HEK293 (cell line): ENCODE results near the gene MAPK8IP3.

Experiments used
- CTCF ChIA-PET: fragments of 350-600 bp; formaldehyde crosslinking; extraction: SDS; loops from one replicate; lab custom pipeline; 2021; ENCODE audit warnings: antibody characterized with exemption; lab: Yijun Ruan, JAX
- POLR2A ChIA-PET: fragments of 300-600 bp; formaldehyde crosslinking; extraction: SDS; loops from one replicate; lab custom pipeline; 2020; ENCODE audit warnings: antibody characterized with exemption, inconsistent platforms; lab: Yijun Ruan, JAX
- H3K27ac ChIP-seq: fragments of 200-500 bp; sonication (Bioruptor generic); 2 replicates; pipeline ENCODE4 v1.5.1; 2014; ENCODE audit warnings: low read depth, low read length, control low read depth, inconsistent platforms; ENCODE audit errors: extremely low read depth
- H3K36me3 ChIP-seq, 2 experiments: fragments of 200-500 bp in 1 of 2; sonication (Bioruptor generic) in 1 of 2; 1 replicate in 1 of 2; 2 replicates in 1 of 2; pipeline ENCODE4 v1.5.1; 2014 to 2017; ENCODE audit warnings: inconsistent platforms in 2 of 2, low read length in 2 of 2; ENCODE audit not compliant: control insufficient read depth in 2 of 2, insufficient read depth in 1 of 2
- H3K4me1 ChIP-seq: fragments of 200-500 bp; sonication (Bioruptor generic); 2 replicates; pipeline ENCODE4 v1.5.1; 2014; ENCODE audit warnings: mild to moderate bottlenecking, low read length, inconsistent platforms; ENCODE audit not compliant: control insufficient read depth, insufficient read depth
- H3K4me3 ChIP-seq: 2 replicates; pipeline ENCODE4 v1.5.1; 2011; ENCODE audit warnings: low read depth, mild to moderate bottlenecking, control low read depth, low read length, moderate library complexity
- H3K9me3 ChIP-seq: fragments of 200-500 bp; sonication (Bioruptor generic); 2 replicates; pipeline ENCODE4 v1.5.1; 2014; ENCODE audit warnings: low read depth, low read length, inconsistent platforms; ENCODE audit not compliant: control insufficient read depth, insufficient read depth
- GFI1B ChIP-seq: fragments of 450-650 bp; formaldehyde crosslinking; IDR thresholded peaks from 2 replicates; pipeline ENCODE4 v1.5.1; 2016; ENCODE audit warnings: missing biosample characterization, missing genetic modification characterization
- GLIS1 ChIP-seq: fragments of 450-650 bp; formaldehyde crosslinking; IDR thresholded peaks from 2 replicates; pipeline ENCODE4 v1.5.1; 2016; ENCODE audit warnings: missing biosample characterization, missing genetic modification characterization
- KLF8 ChIP-seq: fragments of 450-650 bp; formaldehyde crosslinking; IDR thresholded peaks from 2 replicates; pipeline ENCODE4 v1.5.1; 2016; ENCODE audit warnings: missing biosample characterization, missing genetic modification characterization
- MZF1 ChIP-seq: fragments of 450-650 bp; formaldehyde crosslinking; IDR thresholded peaks from 2 replicates; pipeline ENCODE4 v1.5.1; 2017; ENCODE audit warnings: missing biosample characterization, missing genetic modification characterization, borderline replicate concordance
- SALL2 ChIP-seq: fragments of 450-650 bp; formaldehyde crosslinking; IDR thresholded peaks from 2 replicates; pipeline ENCODE4 v1.5.0; 2017; ENCODE audit warnings: missing biosample characterization, mild to moderate bottlenecking, missing genetic modification characterization, borderline replicate concordance
- SP2 ChIP-seq: fragments of 450-650 bp; formaldehyde crosslinking; IDR thresholded peaks from 2 replicates; pipeline ENCODE4 v1.5.1; 2016; ENCODE audit warnings: missing biosample characterization, missing genetic modification characterization
- ZFP41 ChIP-seq: fragments of 450-650 bp; formaldehyde crosslinking; IDR thresholded peaks from 2 replicates; pipeline ENCODE4 v1.5.1; 2016; ENCODE audit warnings: missing biosample characterization, missing genetic modification characterization, borderline replicate concordance
- ZNF175 ChIP-seq: fragments of 450-650 bp; formaldehyde crosslinking; IDR thresholded peaks from 2 replicates; pipeline ENCODE4 v1.5.1; 2016; ENCODE audit warnings: missing biosample characterization, missing genetic modification characterization
- ZNF202 ChIP-seq: fragments of 450-650 bp; formaldehyde crosslinking; IDR thresholded peaks from 2 replicates; pipeline ENCODE4 v1.5.1; 2016; ENCODE audit warnings: missing biosample characterization, missing genetic modification characterization, borderline replicate concordance
- ZNF239 ChIP-seq: fragments of 450-650 bp; formaldehyde crosslinking; IDR thresholded peaks from 2 replicates; pipeline ENCODE4 v1.5.1; 2016; ENCODE audit warnings: missing biosample characterization, missing genetic modification characterization
- ZNF302 ChIP-seq: fragments of 450-650 bp; formaldehyde crosslinking; IDR thresholded peaks from 2 replicates; pipeline ENCODE4 v1.5.1; 2016; ENCODE audit warnings: missing biosample characterization, missing genetic modification characterization, low read depth
- ZNF335 ChIP-seq: fragments of 450-650 bp; formaldehyde crosslinking; conservative IDR thresholded peaks from 2 replicates; pipeline ENCODE4 v1.5.1; 2016; ENCODE audit warnings: missing biosample characterization, missing genetic modification characterization
- ZNF366 ChIP-seq: fragments of 450-650 bp; formaldehyde crosslinking; conservative IDR thresholded peaks from 2 replicates; pipeline ENCODE4 v1.5.1; 2016; ENCODE audit warnings: missing biosample characterization, missing genetic modification characterization
- ZNF37A ChIP-seq: fragments of 450-650 bp; IDR thresholded peaks from 2 replicates; pipeline ENCODE4 v1.5.1; 2018; ENCODE audit warnings: missing biosample characterization, missing genetic modification characterization
- ZNF426 ChIP-seq: fragments of 450-650 bp; formaldehyde crosslinking; IDR thresholded peaks from 2 replicates; pipeline ENCODE4 v1.5.1; 2017; ENCODE audit warnings: missing biosample characterization, missing genetic modification characterization, mild to moderate bottlenecking, inconsistent platforms, moderate library complexity
- ZNF530 ChIP-seq: fragments of 450-650 bp; formaldehyde crosslinking; IDR thresholded peaks from 2 replicates; pipeline ENCODE4 v1.5.1; 2016; ENCODE audit warnings: low read depth, missing biosample characterization, missing genetic modification characterization
- ZNF626 ChIP-seq: fragments of 450-650 bp; sonication (Bioruptor Pico); formaldehyde crosslinking; IDR thresholded peaks from 2 replicates; pipeline ENCODE4 v1.5.1; 2018; ENCODE audit warnings: missing biosample characterization, missing genetic modification characterization, inconsistent platforms
- ZNF677 ChIP-seq: fragments of 450-650 bp; IDR thresholded peaks from 2 replicates; pipeline ENCODE4 v1.5.0; 2018; ENCODE audit warnings: missing biosample characterization, mild to moderate bottlenecking, missing genetic modification characterization, moderate library complexity
- ZNF76 ChIP-seq: fragments of 450-650 bp; formaldehyde crosslinking; IDR thresholded peaks from 2 replicates; pipeline ENCODE4; 2016; ENCODE audit warnings: low read depth, missing biosample characterization, missing genetic modification characterization, borderline replicate concordance
- ZNF785 ChIP-seq: fragments of 450-650 bp; formaldehyde crosslinking; IDR thresholded peaks from 2 replicates; pipeline ENCODE4 v1.5.1; 2016; ENCODE audit warnings: missing biosample characterization, missing genetic modification characterization
- ZNF837 ChIP-seq: fragments of 450-650 bp; formaldehyde crosslinking; IDR thresholded peaks from 2 replicates; pipeline ENCODE4 v1.5.1; 2016; ENCODE audit warnings: missing biosample characterization, missing genetic modification characterization
- ZSCAN23 ChIP-seq: fragments of 450-650 bp; formaldehyde crosslinking; IDR thresholded peaks from 2 replicates; pipeline ENCODE4 v1.5.1; 2016; ENCODE audit warnings: missing biosample characterization, missing genetic modification characterization
- TF ChIP-seq, protein P1 (sequence below): fragments of 450-650 bp; formaldehyde crosslinking; IDR thresholded peaks from 2 replicates; pipeline ENCODE4 v1.5.1; 2017; ENCODE audit warnings: missing biosample characterization, missing genetic modification characterization
- TF ChIP-seq, protein P2 (sequence below): fragments of 450-650 bp; formaldehyde crosslinking; IDR thresholded peaks from 2 replicates; pipeline ENCODE4 v1.5.1; 2016; ENCODE audit warnings: missing biosample characterization, missing genetic modification characterization
- TF ChIP-seq, protein P3 (sequence below): fragments of 450-650 bp; formaldehyde crosslinking; IDR thresholded peaks from 2 replicates; pipeline ENCODE4 v1.5.1; 2016; ENCODE audit warnings: missing biosample characterization, missing genetic modification characterization
- TF ChIP-seq, protein P4 (sequence below): fragments of 450-650 bp; IDR thresholded peaks from 2 replicates; pipeline ENCODE4 v1.5.1; 2018; ENCODE audit warnings: missing biosample characterization, missing genetic modification characterization
- TF ChIP-seq, protein P5 (sequence below): fragments of 450-650 bp; formaldehyde crosslinking; IDR thresholded peaks from 2 replicates; pipeline ENCODE4 v1.5.1; 2016; ENCODE audit warnings: missing biosample characterization, missing genetic modification characterization

MAPK8IP3 gene

DNA sequence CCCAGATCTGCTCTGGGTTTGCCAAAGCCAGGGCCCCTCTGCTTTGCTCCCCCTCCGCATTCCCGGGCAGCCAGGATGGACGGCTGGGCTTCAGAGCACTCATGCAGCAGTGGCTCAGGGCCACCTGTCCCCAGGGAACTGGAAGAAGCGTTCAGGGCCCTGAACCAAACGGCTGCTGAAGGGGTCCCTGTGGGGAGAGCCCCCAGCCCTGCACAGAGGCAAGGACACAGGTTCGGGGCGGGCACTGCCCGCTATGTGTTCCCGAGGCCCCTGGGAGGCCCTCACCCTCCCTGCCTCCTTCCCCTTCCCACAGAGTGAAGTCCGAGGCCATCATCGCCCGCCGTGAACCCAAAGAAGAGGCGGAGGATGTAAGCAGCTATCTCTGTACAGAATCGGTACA, 54.9 kb downstream of the MAPK8IP3 start:
- Histone ChIP-seq H3K4me1 (no peaks in the 10 kb centered on the region), H3K9me3 (no peaks in the 10 kb centered on the region), H3K4me3 (no peak overlapping the region), H3K27ac (no peak overlapping the region), H3K36me3 (peaks cover 0 to 76% of the 10 kb centered on the region in 2 experiments; a peak in 1 of 3 replicates)
- CTCF ChIA-PET: interaction anchor here (0.7 kb wide), 1 partner anchor 103 kb away, joined by 3 read pairs; no protein-coding TSS in a partner anchor
- POLR2A ChIA-PET: interaction anchor here (0.9 to 1.0 kb wide), 2 partner anchors 9 to 12 kb away, joined by 3 read pairs; partner anchors contain the start of genes EME2 and MRPS34
- no peak for TF ChIP-seq ZNF239
- TF ChIP-seq ZNF175: no peak
- TF ChIP-seq ZNF530 (tag by site-specific recombination): no peak
- TF ChIP-seq ZNF37A (tag by site-specific recombination): no peak
- TF ChIP-seq GFI1B (tag by site-specific recombination): no peak
- TF ChIP-seq KLF8: no peak
- TF ChIP-seq SALL2: no peak
- TF ChIP-seq, protein P1, sequence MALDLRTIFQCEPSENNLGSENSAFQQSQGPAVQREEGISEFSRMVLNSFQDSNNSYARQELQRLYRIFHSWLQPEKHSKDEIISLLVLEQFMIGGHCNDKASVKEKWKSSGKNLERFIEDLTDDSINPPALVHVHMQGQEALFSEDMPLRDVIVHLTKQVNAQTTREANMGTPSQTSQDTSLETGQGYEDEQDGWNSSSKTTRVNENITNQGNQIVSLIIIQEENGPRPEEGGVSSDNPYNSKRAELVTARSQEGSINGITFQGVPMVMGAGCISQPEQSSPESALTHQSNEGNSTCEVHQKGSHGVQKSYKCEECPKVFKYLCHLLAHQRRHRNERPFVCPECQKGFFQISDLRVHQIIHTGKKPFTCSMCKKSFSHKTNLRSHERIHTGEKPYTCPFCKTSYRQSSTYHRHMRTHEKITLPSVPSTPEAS: no peak
- TF ChIP-seq ZNF626 (tag by site-specific recombination): no peak
- TF ChIP-seq ZNF202 (tag by site-specific recombination): no peak
- no peak for TF ChIP-seq ZNF677 (tag by site-specific recombination)
- no peak for TF ChIP-seq ZSCAN23 (tag by site-specific recombination)

DNA sequence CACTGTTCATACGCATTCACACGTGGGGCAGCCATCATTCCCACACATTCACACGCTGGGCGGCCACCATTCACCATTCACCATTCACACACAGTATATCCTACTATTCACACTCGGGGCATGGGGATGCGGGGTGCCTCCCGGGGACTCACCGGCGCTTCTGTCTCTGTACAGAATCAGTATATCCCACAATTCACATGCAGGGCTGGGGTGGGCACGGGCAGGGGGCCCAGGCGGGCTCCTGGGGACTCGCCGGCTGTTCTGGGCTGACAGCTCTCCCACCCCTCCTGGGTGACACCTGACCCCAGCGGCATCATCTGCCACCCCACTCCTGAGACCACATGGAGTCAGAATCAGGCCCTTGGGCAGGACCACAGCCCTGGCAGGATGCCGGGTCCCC, 55.8 kb downstream of the MAPK8IP3 start:
- Histone ChIP-seq H3K27ac (no peak overlapping the region), H3K4me3 (no peak overlapping the region), H3K36me3 (peaks cover 0 to 83% of the 10 kb centered on the region in 2 experiments; a peak in 1 of 3 replicates), H3K9me3 (no peaks in the 10 kb centered on the region), H3K4me1 (no peaks in the 10 kb centered on the region)
- ChIA-PET POLR2A (no interaction called here), CTCF (interaction anchor here (0.7 kb wide), 1 partner anchor 104 kb away, joined by 3 read pairs; no protein-coding TSS in a partner anchor)
- no peak for TF ChIP-seq GLIS1 (tag by site-specific recombination)
- TF ChIP-seq ZNF785 (tag by site-specific recombination): no peak
- TF ChIP-seq MZF1 (tag by site-specific recombination): no peak
- TF ChIP-seq, protein P2, sequence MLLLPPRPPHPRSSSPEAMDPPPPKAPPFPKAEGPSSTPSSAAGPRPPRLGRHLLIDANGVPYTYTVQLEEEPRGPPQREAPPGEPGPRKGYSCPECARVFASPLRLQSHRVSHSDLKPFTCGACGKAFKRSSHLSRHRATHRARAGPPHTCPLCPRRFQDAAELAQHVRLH (tag by site-specific recombination): no peak
- no peak for TF ChIP-seq GFI1B (tag by site-specific recombination)
- TF ChIP-seq, protein P3, sequence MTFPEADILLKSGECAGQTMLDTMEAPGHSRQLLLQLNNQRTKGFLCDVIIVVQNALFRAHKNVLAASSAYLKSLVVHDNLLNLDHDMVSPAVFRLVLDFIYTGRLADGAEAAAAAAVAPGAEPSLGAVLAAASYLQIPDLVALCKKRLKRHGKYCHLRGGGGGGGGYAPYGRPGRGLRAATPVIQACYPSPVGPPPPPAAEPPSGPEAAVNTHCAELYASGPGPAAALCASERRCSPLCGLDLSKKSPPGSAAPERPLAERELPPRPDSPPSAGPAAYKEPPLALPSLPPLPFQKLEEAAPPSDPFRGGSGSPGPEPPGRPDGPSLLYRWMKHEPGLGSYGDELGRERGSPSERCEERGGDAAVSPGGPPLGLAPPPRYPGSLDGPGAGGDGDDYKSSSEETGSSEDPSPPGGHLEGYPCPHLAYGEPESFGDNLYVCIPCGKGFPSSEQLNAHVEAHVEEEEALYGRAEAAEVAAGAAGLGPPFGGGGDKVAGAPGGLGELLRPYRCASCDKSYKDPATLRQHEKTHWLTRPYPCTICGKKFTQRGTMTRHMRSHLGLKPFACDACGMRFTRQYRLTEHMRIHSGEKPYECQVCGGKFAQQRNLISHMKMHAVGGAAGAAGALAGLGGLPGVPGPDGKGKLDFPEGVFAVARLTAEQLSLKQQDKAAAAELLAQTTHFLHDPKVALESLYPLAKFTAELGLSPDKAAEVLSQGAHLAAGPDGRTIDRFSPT (tag by site-specific recombination): no peak
- TF ChIP-seq SP2 (tag by site-specific recombination): no peak
- TF ChIP-seq, protein P4, sequence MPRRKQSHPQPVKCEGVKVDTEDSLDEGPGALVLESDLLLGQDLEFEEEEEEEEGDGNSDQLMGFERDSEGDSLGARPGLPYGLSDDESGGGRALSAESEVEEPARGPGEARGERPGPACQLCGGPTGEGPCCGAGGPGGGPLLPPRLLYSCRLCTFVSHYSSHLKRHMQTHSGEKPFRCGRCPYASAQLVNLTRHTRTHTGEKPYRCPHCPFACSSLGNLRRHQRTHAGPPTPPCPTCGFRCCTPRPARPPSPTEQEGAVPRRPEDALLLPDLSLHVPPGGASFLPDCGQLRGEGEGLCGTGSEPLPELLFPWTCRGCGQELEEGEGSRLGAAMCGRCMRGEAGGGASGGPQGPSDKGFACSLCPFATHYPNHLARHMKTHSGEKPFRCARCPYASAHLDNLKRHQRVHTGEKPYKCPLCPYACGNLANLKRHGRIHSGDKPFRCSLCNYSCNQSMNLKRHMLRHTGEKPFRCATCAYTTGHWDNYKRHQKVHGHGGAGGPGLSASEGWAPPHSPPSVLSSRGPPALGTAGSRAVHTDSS (tag by site-specific recombination): no peak
- TF ChIP-seq ZNF335 (tag by site-specific recombination): no peak
- TF ChIP-seq ZNF302 (tag by site-specific recombination): no peak
- TF ChIP-seq ZNF76: no peak
- no peak for TF ChIP-seq ZNF530 (tag by site-specific recombination)
- TF ChIP-seq ZFP41 (tag by site-specific recombination): no peak
- TF ChIP-seq, protein P5, sequence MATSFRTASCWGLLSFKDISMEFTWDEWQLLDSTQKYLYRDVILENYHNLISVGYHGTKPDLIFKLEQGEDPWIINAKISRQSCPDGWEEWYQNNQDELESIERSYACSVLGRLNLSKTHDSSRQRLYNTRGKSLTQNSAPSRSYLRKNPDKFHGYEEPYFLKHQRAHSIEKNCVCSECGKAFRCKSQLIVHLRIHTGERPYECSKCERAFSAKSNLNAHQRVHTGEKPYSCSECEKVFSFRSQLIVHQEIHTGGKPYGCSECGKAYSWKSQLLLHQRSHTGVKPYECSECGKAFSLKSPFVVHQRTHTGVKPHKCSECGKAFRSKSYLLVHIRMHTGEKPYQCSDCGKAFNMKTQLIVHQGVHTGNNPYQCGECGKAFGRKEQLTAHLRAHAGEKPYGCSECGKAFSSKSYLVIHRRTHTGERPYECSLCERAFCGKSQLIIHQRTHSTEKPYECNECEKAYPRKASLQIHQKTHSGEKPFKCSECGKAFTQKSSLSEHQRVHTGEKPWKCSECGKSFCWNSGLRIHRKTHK (tag by site-specific recombination): no peak
- no peak for TF ChIP-seq ZNF426
- TF ChIP-seq ZNF366 (tag by site-specific recombination): no peak
- TF ChIP-seq, protein P1: no peak
- no peak for TF ChIP-seq ZNF837 (tag by site-specific recombination)
